ENCODE results near the gene STX5. TPM values are rescaled to one million over a fixed set of nuclear protein-coding genes. Genes with fewer than 3 reads are reported as not detected.

The STX5 gene
- total RNA-seq, 2 donors from 2014 or later = 15.2 to 24.7 TPM

- DNase-seq (ENCODE audit: low spot score) = no peak
- no peaks in the 10 kb centered on the region for H3K9me3 ChIP-seq
- H3K4me3 ChIP-seq = peak overlapping the region; percentile 51 to 78
- H3K4me1 ChIP-seq = peaks cover 0 to 32% of the 10 kb centered on the region in 2 donors
- H3K27me3 ChIP-seq = no peaks in the 10 kb centered on the region
- peak overlapping the region; percentile 63 to 70 for H3K27ac ChIP-seq
- no peak for TF ChIP-seq CTCF (IDR thresholded peaks at IDR 0.05)
- peaks cover 29% of the 10 kb centered on the region for H3K36me3 ChIP-seq
These were observed 23.1 kb upstream of the STX5 start for GRCh38 chr11:62854825-62855570.

GRCh38 chr11:62854013-62854824 lies 22.4 kb upstream of the STX5 start:
- no peaks in the 10 kb centered on the region for H3K9me3 ChIP-seq
- peaks cover 29% of the 10 kb centered on the region for H3K36me3 ChIP-seq
- no peak for TF ChIP-seq CTCF (IDR thresholded peaks at IDR 0.05)
- peaks cover 0 to 32% of the 10 kb centered on the region in 2 donors for H3K4me1 ChIP-seq
- no peak for DNase-seq (ENCODE audit: low spot score)
- peak overlapping the region; percentile 51 to 78 for H3K4me3 ChIP-seq
- no peaks in the 10 kb centered on the region for H3K27me3 ChIP-seq
- peak overlapping the region in 1 of 2 donors; percentile 70 for H3K27ac ChIP-seq

- Histone ChIP-seq H3K4me3 (no peak overlapping the region), H3K27me3 (no peaks in the 10 kb centered on the region), H3K9me3 (no peaks in the 10 kb centered on the region), H3K36me3 (peaks cover 29% of the 10 kb centered on the region), H3K4me1 (peaks cover 0 to 32% of the 10 kb centered on the region in 2 donors), H3K27ac (no peak overlapping the region)
- DNase-seq (ENCODE audit: low spot score) = no peak
- TF ChIP-seq CTCF (IDR thresholded peaks at IDR 0.05) = no peak
These were observed 21.6 kb upstream of the STX5 start for GRCh38 chr11:62853279-62853965.

- Histone ChIP-seq H3K27me3 (no peaks in the 10 kb centered on the region), H3K4me3 (no peak overlapping the region), H3K9me3 (no peaks in the 10 kb centered on the region), H3K4me1 (peaks cover 0 to 32% of the 10 kb centered on the region in 2 donors), H3K36me3 (peaks cover 29% of the 10 kb centered on the region), H3K27ac (no peak overlapping the region)
- no peak for TF ChIP-seq CTCF (IDR thresholded peaks at IDR 0.05)
- no peak for DNase-seq (ENCODE audit: low spot score)
These were observed 20.8 kb upstream of the STX5 start for GRCh38 chr11:62852523-62853188.

- no peaks in the 10 kb centered on the region for H3K27me3 ChIP-seq
These were observed 20.1 kb upstream of the STX5 start for GRCh38 chr11:62851807-62852522.

More at GRCh38 chr11:62851807-62852522, 20.1 kb upstream of the STX5 start:
- Histone ChIP-seq H3K4me3 (no peak overlapping the region), H3K36me3 (peaks cover 29% of the 10 kb centered on the region), H3K27ac (no peak overlapping the region), H3K9me3 (no peaks in the 10 kb centered on the region), H3K4me1 (peaks cover 0 to 32% of the 10 kb centered on the region in 2 donors)
- no peak for DNase-seq (ENCODE audit: low spot score)
- no peak for TF ChIP-seq CTCF (IDR thresholded peaks at IDR 0.05)
